ENCODE measurements around the gene ZNF396. TPM values are rescaled to one million over a fixed set of nuclear protein-coding genes. Genes with fewer than 3 reads are reported as not detected.

ZNF396 gene
- 1 to 10 TPM; 2.6 to 3.9 TPM for total RNA-seq

DNA sequence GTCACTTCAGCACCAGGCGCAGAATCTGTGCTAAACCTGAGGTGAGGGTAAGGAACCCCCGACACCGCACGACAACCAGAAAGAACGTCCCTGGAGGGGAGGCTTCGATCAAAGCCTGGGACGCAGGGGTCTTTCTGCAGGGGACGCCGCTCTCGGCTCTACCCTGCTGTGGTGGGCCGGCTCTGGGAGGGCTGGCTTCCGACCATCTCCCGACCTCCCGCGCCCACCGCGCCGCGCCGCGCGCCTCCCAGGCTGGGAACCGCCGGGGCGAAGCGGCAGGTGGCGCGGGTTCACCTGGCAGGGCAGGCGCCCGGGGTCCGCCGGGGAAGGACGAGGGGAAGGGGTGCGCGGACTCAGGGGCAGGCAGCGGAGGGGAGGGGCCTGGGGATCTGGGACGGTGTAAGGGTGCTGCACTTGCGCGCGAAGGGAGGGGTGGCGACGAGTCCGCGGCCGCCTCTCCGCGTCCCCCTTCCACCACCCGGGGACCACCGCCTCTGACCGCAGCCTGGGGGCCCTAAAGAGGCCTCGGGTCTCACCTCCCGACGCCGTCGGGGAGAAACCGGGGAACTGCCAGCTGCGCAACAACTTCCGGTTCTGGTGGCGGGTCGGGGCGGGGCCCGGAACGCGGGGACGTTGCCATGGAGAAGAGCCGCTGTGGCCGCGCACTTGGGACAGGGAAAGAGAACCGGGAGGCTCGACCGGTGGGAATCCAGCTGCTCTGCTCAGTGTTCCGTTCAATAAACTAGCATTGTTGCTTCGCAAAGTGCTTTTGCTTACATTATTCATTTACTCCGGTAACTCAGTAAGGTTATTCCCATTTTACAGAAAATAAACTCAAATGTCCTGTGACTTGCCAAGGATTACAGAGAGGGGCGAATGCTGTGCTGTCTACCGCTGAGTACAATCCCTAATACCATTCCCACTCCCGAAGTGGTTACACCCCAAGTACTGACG is at the start of gene ZNF396:
Gene ZNF396, minus strand, starts transcription at position 596 of the 954 bp plus-strand sequence. CDS start 3,045 bp downstream, outside the sequence.
- H3K27ac ChIP-seq = peak within 1 kb of the TSS in 3 of 4 donors; percentile 61 to 66 (median 66)
- TF ChIP-seq, protein P1, sequence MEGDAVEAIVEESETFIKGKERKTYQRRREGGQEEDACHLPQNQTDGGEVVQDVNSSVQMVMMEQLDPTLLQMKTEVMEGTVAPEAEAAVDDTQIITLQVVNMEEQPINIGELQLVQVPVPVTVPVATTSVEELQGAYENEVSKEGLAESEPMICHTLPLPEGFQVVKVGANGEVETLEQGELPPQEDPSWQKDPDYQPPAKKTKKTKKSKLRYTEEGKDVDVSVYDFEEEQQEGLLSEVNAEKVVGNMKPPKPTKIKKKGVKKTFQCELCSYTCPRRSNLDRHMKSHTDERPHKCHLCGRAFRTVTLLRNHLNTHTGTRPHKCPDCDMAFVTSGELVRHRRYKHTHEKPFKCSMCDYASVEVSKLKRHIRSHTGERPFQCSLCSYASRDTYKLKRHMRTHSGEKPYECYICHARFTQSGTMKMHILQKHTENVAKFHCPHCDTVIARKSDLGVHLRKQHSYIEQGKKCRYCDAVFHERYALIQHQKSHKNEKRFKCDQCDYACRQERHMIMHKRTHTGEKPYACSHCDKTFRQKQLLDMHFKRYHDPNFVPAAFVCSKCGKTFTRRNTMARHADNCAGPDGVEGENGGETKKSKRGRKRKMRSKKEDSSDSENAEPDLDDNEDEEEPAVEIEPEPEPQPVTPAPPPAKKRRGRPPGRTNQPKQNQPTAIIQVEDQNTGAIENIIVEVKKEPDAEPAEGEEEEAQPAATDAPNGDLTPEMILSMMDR (IDR thresholded peaks at IDR 0.05) = no peak
- TF ChIP-seq POLR2A (IDR thresholded peaks at IDR 0.05) = peak in 2 of 3 donors; percentile 51 to 65
- intact Hi-C loops (cut with DNase I) = no loop called here
- no peaks in the 10 kb centered on the region for H3K27me3 ChIP-seq
- H3K9me3 ChIP-seq = peaks cover 0 to under 1% (median 0%) of the 10 kb centered on the region in 3 donors
- peak; percentile 97 for ATAC-seq
- DNase-seq = peak; percentile 87 to 88 (median 87)
- H3K4me3 ChIP-seq = peak within 1 kb of the TSS; percentile 69 to 76
- WGBS, 2 donors = 1 to 2% methylated on average over 25 to 68 of the region's 78 CpGs
- peaks cover 9% of the 10 kb centered on the region for H3K4me1 ChIP-seq
- H3K36me3 ChIP-seq (replicated peaks in 1 of 2; ENCODE audit: insufficient read depth in 1 of 2, low read depth in 2 of 2) = peaks cover 0 to 2% of the 10 kb centered on the region in 2 donors

DNA sequence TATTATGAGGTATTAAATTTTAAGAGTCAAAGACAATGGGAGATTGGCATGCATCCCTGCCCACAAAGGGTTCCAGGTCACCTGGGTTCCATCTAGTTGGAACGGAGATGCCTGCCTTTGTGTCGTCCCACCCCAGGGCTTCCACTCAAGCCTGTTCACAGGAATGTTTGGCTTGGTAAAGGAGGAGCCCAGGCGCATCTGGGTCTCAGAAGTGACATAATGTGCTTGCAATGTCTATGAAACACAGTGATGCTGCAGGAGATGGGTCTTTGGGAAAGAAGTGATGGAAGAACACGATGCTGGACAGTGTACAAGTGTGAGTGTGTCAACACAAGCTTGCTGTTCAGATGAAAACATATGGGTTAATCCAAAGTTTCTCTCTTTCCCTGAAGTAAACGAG is 49.6 kb upstream of the ZNF396 start:
- no peak for ATAC-seq
- Histone ChIP-seq H3K27ac (no peak overlapping the region), H3K36me3 (replicated peaks in 1 of 2; ENCODE audit: insufficient read depth in 1 of 2, low read depth in 2 of 2) (no peaks in the 10 kb centered on the region), H3K9me3 (no peaks in the 10 kb centered on the region), H3K4me3 (no peak overlapping the region), H3K4me1 (no peaks in the 10 kb centered on the region), H3K27me3 (no peaks in the 10 kb centered on the region)
- WGBS, 2 donors = 66 to 74% methylated on average over 5 of the region's 5 CpGs
- TF ChIP-seq, protein P1 (IDR thresholded peaks at IDR 0.05) = no peak
- TF ChIP-seq POLR2A (IDR thresholded peaks at IDR 0.05) = no peak
- DNase-seq = no peak
- intact Hi-C loops (cut with DNase I) = no loop called here

DNA sequence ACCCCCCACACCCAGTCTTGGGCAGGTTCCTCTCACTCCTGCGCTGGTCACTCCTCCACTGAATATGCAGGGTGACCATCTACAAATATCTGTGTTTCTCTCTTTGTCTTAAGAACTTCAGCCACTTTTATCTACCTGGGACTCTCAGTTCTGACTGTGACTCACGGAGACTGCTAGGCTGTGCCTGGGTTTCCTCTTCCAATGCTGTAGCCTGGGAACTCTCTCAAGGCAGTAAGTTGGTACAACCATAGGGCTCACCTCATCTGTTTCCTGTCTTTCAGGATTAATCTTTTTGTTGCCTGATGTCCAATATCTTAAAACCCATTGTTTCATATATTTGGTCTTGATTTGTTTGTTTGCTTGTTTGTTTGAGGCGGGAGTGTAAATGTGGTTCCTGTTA is 47.2 kb upstream of the ZNF396 start:
- DNase-seq = no peak
- 83 to 89% methylated on average over 3 of the region's 3 CpGs for WGBS, 2 donors
- Histone ChIP-seq H3K9me3 (no peaks in the 10 kb centered on the region), H3K4me3 (no peak overlapping the region), H3K4me1 (no peaks in the 10 kb centered on the region), H3K27ac (no peak overlapping the region), H3K36me3 (replicated peaks in 1 of 2; ENCODE audit: insufficient read depth in 1 of 2, low read depth in 2 of 2) (no peaks in the 10 kb centered on the region), H3K27me3 (no peaks in the 10 kb centered on the region)
- intact Hi-C loops (cut with DNase I) = no loop called here
- no peak for ATAC-seq
- no peak for TF ChIP-seq POLR2A (IDR thresholded peaks at IDR 0.05)
- TF ChIP-seq, protein P1 (IDR thresholded peaks at IDR 0.05) = no peak

DNA sequence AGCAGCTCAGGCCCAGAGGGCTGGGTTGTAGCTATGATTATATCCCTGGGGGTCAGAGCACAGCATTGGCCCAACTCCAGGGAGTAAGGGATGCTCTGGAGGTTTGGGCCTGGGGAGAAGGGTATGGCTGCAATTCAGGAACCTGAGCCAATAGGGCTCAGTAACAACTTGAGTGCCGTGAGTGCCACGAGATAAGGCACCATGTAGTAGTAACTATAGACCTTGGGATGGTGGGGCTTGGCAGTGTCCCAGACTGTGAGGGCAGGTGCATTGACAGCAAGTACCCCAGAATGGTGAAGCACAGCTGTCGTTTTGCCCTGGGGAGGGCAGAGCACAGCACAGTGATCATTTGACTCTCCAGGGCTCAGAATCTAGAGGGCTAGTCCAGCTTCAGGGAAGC is 45.1 kb upstream of the ZNF396 start:
- Histone ChIP-seq H3K27me3 (no peaks in the 10 kb centered on the region), H3K27ac (no peak overlapping the region), H3K4me3 (no peak overlapping the region), H3K9me3 (peaks cover 0 to 6% (median 0%) of the 10 kb centered on the region in 3 donors), H3K36me3 (replicated peaks in 1 of 2; ENCODE audit: insufficient read depth in 1 of 2, low read depth in 2 of 2) (no peaks in the 10 kb centered on the region), H3K4me1 (no peaks in the 10 kb centered on the region)
- ATAC-seq = no peak
- TF ChIP-seq, protein P1 (IDR thresholded peaks at IDR 0.05) = no peak
- no peak for TF ChIP-seq POLR2A (IDR thresholded peaks at IDR 0.05)
- 38 to 57% methylated on average over 2 to 3 of the region's 3 CpGs for WGBS, 2 donors
- no peak for DNase-seq
- intact Hi-C loops (cut with DNase I) = no loop called here
